Measurements from ENCODE around the gene HMCES.
A peak's percentile ranks its signal among the peaks of the same experiment; 100 is the strongest.

The HMCES gene

GRCh38 chr3:129329858-129330257, 51.2 kb downstream of the HMCES start:
- no peaks in the 10 kb centered on the region for H3K4me1 ChIP-seq (ENCODE audit: control insufficient read depth, insufficient read depth, low read length)
- POLR2A ChIA-PET = no interaction called here
- TF ChIP-seq ZNF132 (tag by site-specific recombination; IDR thresholded peaks at IDR 0.05; ENCODE audit: borderline replicate concordance) = no peak
- TF ChIP-seq YY2 (tag by site-specific recombination; IDR thresholded peaks at IDR 0.05) = no peak
- TF ChIP-seq ZNF114 (tag by site-specific recombination; IDR thresholded peaks at IDR 0.05) = no peak
- no peak for TF ChIP-seq ZNF692 (tag by site-specific recombination; IDR thresholded peaks at IDR 0.05)
- TF ChIP-seq ZNF768 (tag by site-specific recombination; IDR thresholded peaks at IDR 0.05) = no peak
- no peak for TF ChIP-seq ZNF701 (tag by site-specific recombination; IDR thresholded peaks at IDR 0.05)
- no peaks in the 10 kb centered on the region for H3K9me3 ChIP-seq (ENCODE audit: control insufficient read depth, insufficient read depth, low read depth, low read length)
- no peaks in the 10 kb centered on the region for H3K36me3 ChIP-seq (ENCODE audit: control insufficient read depth in 2 of 2, insufficient read depth in 1 of 2, low read length in 2 of 2)
- H3K27ac ChIP-seq (ENCODE audit: extremely low read depth, low read depth, low read length) = no peak overlapping the region
- CTCF ChIA-PET = interaction anchor here (0.5 to 3.4 kb wide), 2 partner anchors 13 kb away, joined by 3 to 11 read pairs; a partner anchor contains a TSS
- no peak overlapping the region for H3K4me3 ChIP-seq (ENCODE audit: low read depth, low read length)

- no peaks in the 10 kb centered on the region for H3K9me3 ChIP-seq (ENCODE audit: control insufficient read depth, insufficient read depth, low read depth, low read length)
- no peak overlapping the region for H3K4me3 ChIP-seq (ENCODE audit: low read depth, low read length)
- TF ChIP-seq ZNF629 (tag by site-specific recombination; IDR thresholded peaks at IDR 0.05) = no peak
- TF ChIP-seq ZBTB17 (tag by site-specific recombination; IDR thresholded peaks at IDR 0.05) = peak; percentile 50; the same call in 1 of the 2 replicates
- TF ChIP-seq, protein P1, sequence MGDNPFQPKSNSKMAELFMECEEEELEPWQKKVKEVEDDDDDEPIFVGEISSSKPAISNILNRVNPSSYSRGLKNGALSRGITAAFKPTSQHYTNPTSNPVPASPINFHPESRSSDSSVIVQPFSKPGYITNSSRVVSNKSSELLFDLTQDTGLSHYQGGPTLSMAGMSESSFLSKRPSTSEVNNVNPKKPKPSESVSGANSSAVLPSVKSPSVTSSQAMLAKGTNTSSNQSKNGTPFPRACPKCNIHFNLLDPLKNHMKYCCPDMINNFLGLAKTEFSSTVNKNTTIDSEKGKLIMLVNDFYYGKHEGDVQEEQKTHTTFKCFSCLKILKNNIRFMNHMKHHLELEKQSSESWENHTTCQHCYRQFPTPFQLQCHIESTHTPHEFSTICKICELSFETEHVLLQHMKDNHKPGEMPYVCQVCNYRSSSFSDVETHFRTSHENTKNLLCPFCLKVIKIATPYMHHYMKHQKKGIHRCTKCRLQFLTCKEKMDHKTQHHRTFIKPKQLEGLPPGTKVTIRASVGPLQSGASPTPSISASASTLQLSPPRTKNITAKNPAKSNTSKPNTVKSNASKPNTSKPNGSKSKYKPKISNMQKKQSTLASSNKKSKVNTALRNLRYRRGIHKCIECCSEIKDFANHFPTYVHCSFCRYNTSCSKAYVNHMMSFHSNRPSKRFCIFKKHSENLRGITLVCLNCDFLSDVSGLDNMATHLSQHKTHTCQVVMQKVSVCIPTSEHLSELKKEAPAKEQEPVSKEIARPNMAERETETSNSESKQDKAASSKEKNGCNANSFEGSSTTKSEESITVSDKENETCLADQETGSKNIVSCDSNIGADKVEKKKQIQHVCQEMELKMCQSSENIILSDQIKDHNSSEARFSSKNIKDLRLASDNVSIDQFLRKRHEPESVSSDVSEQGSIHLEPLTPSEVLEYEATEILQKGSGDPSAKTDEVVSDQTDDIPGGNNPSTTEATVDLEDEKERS (tag by site-specific recombination; IDR thresholded peaks at IDR 0.05) = no peak
- H3K4me1 ChIP-seq (ENCODE audit: control insufficient read depth, insufficient read depth, low read length) = no peaks in the 10 kb centered on the region
- CTCF ChIA-PET = interaction anchor here (3.4 kb wide), 1 partner anchor 14 kb away, joined by 11 read pairs; a partner anchor contains a TSS
- POLR2A ChIA-PET = interaction anchor here (1.4 kb wide), 1 partner anchor 14 kb away, joined by 6 read pairs; a partner anchor contains a TSS
- no peak overlapping the region for H3K27ac ChIP-seq (ENCODE audit: extremely low read depth, low read depth, low read length)
- no peaks in the 10 kb centered on the region for H3K36me3 ChIP-seq (ENCODE audit: control insufficient read depth in 2 of 2, insufficient read depth in 1 of 2, low read length in 2 of 2)
Observed at GRCh38 chr3:129330409-129330808, 51.7 kb downstream of the HMCES start.

GRCh38 chr3:129333891-129334290, 55.2 kb downstream of the HMCES start:
- TF ChIP-seq ZNF114 (tag by site-specific recombination; IDR thresholded peaks at IDR 0.05) (no peak), GFI1B (tag by site-specific recombination; IDR thresholded peaks at IDR 0.05) (no peak), REPIN1 (tag by site-specific recombination; IDR thresholded peaks at IDR 0.05; ENCODE audit: low read depth) (no peak), ATF2 (tag by site-specific recombination; IDR thresholded peaks at IDR 0.05; ENCODE audit: low read depth) (no peak), ZNF404 (tag by site-specific recombination; IDR thresholded peaks at IDR 0.05) (no peak), ZNF140 (tag by site-specific recombination; IDR thresholded peaks at IDR 0.05) (no peak), ZBTB20 (tag by site-specific recombination; IDR thresholded peaks at IDR 0.05) (no peak), ZNF37A (tag by site-specific recombination; IDR thresholded peaks at IDR 0.05) (no peak), ZNF184 (tag by site-specific recombination; IDR thresholded peaks at IDR 0.05) (no peak), ZNF600 (tag by site-specific recombination; IDR thresholded peaks at IDR 0.05) (no peak), ZNF48 (tag by site-specific recombination; IDR thresholded peaks at IDR 0.05) (no peak), ZNF426 (tag by site-specific recombination; IDR thresholded peaks at IDR 0.05) (no peak), ZBTB48 (tag by site-specific recombination; IDR thresholded peaks at IDR 0.05) (no peak), MYNN (tag by site-specific recombination; IDR thresholded peaks at IDR 0.05; ENCODE audit: borderline replicate concordance) (no peak), ZEB2 (tag by site-specific recombination; IDR thresholded peaks at IDR 0.05) (no peak), ZNF580 (tag by site-specific recombination; IDR thresholded peaks at IDR 0.05) (no peak)
- TF ChIP-seq, protein P2, sequence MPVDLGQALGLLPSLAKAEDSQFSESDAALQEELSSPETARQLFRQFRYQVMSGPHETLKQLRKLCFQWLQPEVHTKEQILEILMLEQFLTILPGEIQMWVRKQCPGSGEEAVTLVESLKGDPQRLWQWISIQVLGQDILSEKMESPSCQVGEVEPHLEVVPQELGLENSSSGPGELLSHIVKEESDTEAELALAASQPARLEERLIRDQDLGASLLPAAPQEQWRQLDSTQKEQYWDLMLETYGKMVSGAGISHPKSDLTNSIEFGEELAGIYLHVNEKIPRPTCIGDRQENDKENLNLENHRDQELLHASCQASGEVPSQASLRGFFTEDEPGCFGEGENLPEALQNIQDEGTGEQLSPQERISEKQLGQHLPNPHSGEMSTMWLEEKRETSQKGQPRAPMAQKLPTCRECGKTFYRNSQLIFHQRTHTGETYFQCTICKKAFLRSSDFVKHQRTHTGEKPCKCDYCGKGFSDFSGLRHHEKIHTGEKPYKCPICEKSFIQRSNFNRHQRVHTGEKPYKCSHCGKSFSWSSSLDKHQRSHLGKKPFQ (tag by site-specific recombination; IDR thresholded peaks at IDR 0.05) = no peak
- H3K9me3 ChIP-seq (ENCODE audit: control insufficient read depth, insufficient read depth, low read depth, low read length) = no peaks in the 10 kb centered on the region
- no peak overlapping the region for H3K27ac ChIP-seq (ENCODE audit: extremely low read depth, low read depth, low read length)
- H3K4me1 ChIP-seq (ENCODE audit: control insufficient read depth, insufficient read depth, low read length) = no peaks in the 10 kb centered on the region
- no peak overlapping the region for H3K4me3 ChIP-seq (ENCODE audit: low read depth, low read length)
- POLR2A ChIA-PET = no interaction called here
- no peaks in the 10 kb centered on the region for H3K36me3 ChIP-seq (ENCODE audit: control insufficient read depth in 2 of 2, insufficient read depth in 1 of 2, low read length in 2 of 2)
- CTCF ChIA-PET = interaction anchor here (0.5 kb wide), 1 partner anchor 18 kb away, joined by 3 read pairs; a partner anchor contains a TSS
